ENCODE results near the gene LRRC10B.

LRRC10B gene

DNA sequence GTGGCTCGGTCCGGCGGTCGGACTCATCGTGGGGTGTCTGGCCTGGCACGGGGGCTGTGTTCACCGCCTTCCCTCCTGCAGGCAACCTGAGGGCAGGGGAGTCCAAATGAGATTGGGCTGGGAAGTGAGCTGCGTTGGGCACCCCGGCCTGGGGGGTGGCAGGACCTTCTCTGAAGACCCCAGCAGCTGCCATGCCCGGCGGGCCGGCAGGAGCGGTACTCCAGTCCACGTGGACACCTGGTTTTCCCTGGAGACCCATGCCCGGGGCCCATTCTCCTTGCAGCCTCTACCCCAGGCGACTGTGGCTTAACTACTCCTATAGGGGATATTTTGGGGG lies 24.5 kb downstream of the LRRC10B start:
- FAIRE-seq: no peak

DNA sequence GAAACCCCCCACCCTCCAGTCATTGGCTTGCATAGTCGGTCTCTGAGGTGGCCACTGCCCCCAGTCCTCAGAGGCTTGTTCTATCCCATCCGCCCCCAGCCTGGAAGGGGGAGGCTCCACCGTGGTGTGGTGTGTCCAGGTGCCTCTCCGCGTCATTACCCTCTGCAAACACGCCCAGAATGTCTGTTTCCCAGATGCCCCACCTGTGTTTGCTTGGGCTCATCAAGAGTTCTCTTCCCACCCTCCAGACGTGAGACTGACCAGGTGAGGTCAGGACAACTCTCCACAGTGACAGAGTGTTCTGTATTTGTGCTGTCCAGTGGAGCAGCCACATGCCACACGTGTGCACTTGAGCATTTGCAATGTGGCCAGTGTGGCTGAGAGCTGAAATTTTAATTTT lies 24.9 kb downstream of the LRRC10B start:
- no peak for FAIRE-seq

DNA sequence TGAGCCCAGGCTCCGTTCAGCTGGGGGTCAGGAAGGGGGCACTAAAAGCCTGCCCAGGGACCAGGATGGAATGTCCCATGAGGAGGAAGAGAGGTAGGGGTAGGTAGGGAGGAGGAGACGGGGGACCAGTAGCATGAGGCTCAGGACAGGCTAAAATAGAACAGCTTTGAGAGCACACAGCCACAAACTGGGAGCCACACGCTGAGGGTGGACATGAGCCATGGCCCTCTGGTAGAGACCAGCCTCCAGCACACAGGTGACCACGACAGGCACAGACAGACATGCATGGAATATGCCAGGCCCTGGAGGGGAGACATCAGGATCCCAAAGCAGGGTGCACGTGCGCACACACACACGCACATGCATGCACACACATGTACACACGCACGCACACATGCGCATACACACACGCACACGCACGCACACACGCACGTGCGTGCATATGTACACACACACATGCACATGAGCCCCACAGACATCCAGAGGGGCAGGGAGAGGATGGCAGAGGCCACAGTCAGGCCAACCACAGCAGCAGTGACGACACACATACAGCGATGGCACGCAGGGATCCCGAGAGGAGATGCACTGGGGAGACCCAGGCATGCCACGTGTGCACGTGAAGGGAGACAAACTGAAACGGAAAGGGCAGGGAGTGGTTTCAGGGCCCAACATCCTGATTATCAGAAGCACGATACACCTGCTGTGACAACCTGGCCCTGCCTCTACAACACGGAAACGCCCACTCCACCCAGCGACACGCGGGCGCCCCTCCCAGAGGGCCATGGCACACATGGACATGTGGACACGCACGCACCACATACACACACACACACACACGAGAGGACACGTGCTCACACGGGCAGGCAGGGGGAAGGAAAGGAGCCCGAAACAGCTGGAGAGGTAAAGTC lies 25.7 kb downstream of the LRRC10B start:
- no peak for FAIRE-seq

DNA sequence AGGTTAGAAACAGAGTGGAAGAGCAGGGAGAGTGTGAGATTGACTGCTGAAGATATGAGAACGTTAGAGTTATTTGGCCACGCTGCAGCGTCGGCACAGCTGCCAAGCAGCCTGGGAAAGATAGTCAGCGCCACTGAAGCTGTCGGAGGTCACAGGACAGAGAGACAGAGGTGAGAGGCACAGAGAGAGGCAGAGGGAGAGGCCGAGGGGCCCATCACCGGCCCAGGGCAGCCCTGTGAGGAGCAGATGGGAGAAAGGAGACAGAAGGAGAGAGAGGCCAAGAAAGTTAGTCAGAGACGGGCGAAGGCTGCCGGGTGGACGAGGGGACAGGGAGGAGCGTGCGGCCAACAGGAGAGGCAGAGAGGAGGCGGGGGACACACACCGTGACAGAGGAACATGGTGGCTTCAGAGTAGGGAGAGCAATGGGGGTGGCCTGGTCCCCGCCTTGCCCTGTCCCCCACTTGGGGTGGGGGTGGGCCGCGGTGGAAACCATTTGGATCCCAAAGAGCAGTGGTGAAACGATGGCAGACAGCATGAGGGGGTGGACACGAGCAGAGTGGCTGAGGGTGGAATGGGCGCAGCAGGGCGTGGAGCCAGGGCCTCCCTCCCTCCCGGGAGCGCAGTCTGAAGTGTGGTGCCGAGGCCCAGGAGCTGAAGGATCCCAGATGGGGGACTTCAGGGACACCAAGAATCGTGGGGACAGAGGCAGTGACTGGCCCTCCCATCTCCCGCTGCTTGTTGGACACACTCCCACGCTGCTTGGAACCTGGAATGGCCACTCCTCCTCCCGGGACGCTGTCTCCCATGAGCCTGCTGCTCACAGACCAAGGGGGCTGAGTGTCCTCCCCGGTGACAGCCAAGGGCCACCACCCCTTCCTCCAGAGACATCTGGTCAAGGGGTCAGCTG lies 26.6 kb downstream of the LRRC10B start:
- FAIRE-seq: no peak

DNA sequence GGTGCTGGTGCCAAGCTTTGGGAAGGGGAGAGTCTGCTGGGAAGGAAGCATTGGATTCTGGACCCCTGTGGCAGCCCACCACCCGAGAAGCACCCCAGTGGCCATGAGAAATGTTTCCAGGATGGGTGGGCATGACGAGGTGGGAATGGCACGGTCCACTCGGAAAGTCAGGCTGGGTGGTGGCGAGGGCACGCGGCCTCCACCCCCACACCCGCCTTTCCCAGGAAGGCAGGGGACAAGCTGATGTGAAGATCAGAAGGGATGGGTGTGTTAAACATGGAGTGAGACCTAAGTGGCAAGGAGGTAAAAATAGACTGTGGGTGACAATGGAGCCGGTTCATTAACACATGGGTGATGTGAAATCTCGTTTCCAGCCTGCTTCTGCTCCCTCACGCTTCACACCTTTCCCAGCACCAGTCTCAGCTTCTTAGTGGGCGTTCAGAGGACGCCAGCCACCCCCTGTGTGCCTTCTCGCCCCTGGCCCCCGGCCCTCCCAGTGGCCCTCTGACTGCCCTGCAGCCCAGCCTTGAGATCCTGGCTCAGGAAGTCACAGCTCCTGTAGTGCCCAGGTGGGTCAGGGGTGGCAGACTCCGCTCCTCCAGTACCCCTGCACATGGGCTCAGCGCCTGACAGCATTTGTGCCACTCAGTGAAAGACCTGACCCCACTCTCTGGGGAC lies 27.6 kb downstream of the LRRC10B start:
- FAIRE-seq: no peak

DNA sequence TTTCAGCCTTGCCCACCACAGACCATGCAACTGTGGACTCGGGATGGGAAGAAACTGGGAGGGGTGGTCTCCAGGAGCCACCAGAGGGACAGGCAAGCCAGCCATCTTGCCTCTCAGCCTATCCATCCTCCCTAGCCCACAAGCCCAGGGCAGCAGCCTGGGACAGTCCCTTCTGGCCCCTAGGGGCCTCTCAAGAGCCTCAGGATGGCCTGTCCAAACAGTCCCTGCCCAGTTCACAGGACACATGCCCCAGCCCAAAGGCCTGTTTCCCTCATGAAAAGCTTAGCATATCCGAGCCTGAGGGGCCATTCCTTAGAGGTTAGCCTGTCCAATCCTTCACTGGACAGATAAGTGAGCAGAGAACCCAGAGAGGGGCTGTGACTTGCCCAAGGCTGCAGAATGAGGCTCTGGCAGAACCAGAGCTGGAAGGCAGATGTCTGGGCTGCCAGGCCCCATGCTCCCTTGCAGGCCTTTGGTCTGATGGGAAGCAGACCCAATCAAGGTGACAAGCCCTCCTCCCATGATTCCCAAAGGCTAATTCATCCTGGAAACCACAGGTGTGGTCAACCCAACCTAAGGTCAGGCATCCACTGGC lies 28.2 kb downstream of the LRRC10B start:
- no peak for FAIRE-seq

DNA sequence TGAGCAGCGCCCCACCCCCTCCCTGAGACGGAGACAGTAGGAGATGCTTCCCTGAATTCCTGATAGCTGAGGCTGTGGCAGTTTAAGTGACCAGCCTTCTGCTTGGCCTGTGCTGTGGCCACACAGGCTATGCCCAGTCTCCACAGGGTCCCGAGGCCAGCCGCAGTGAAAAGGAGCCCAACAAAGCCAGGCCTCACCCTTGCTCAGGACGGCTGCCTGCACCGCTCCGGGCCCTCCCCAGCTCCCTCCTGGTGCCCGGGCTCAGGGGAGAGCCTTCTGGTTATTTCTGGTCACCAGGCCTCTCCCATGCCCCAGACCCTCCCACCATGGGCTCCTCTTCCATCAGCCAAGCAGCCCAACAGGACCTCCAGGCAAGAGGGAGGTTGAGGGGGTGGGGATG lies 28.8 kb downstream of the LRRC10B start:
- FAIRE-seq: no peak

DNA sequence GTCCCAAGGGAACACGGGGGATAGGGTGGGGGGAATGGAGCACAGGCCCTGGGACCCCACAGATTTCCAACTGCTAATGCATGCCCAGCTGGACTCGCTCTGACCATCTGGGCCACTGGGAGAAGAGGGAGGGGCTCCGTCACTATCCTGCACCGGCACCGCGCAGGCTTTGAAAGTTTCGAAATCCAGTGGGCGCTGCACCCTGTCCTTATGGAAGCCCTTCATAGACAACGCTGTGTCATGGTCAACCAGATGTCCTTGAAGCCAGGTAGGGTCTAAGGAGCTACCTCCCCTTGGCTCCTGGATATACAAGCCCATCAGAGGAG lies 30.1 kb downstream of the LRRC10B start:
- FAIRE-seq: no peak

DNA sequence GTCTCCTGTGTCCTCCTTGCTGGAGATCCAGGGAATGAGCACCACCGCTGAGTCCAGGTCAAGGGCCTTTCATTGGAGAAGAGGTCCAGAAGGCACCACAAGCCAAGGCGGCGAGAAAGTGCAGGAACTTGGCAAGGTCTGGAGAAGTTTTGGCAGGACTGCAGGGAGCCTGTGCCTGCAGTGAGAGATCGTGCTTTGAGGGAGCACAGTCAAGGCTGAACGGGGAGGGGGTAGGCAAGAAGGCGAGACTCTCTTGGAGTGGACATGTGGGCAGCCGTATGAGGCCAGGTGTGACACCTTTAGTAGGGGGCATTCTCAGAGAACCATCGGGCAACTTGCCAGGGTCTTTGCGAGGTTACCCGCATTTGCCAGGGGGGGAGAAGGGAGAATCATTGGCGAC lies 30.5 kb downstream of the LRRC10B start:
- FAIRE-seq: no peak

DNA sequence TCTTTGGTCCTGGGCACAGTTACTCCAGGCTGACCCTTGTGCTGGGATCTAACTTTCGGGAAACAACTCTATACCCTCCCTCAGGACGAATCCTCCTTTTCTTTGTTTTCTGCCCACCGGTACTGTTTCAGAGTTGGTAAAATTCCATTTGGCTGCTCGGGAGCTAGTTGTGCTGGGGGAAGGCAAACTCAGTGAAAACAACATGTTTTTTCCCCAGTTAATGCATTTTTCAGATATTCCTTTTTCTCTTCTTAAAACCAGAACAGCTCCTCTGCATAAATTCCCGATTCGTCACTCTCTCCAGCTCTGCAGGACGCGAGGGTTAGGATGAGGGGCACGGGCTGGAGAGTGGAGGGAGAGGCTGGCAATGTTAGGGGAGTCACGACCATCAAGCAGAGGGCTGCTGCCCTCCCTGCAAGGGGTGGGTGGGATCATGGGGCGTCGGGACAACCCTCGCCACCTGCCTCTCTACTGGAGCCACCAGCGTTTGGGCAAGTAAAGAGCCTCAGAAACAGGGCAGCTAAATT lies 31.3 kb downstream of the LRRC10B start:
- FAIRE-seq: no peak

DNA sequence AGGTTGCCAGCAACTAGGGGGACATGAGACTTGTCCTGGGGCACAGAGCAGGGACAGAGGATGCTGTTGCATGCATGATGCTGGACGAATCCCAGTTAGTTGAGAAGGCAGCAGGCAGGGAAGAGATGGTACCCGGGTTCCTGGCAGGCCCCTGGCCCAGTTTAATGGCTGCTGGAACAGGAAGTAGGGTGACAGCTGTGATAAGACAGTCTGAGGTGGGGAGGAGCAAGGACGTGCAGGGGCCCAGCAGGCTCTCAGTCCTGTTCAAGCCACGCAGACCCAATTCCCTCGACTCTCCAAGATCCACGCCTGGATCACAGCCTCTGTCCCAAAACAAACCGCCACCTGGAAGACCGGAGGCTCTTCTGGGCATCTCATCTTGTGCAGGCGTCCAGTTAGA lies 32.0 kb downstream of the LRRC10B start:
- FAIRE-seq: no peak

DNA sequence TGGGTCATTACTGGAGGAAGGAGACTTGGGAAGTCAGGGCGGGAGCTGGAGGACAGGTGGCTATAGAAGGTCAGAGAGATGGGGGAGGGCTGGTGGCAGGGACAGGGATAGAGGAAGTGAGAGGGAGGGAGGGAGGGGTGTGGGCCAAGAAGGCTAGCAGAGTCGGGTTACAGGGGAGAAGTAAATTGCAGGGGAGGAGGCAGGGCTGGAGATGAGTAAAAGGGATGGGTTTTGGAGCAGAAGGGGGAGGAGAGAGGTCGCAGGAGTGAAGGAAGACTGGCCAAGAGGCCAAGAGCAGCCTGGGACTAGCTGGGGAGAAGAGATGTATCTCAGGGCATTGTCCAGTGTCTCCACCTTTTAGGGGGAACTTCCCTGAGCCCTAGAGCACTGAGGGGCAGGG lies 33.0 kb downstream of the LRRC10B start:
- FAIRE-seq: no peak

DNA sequence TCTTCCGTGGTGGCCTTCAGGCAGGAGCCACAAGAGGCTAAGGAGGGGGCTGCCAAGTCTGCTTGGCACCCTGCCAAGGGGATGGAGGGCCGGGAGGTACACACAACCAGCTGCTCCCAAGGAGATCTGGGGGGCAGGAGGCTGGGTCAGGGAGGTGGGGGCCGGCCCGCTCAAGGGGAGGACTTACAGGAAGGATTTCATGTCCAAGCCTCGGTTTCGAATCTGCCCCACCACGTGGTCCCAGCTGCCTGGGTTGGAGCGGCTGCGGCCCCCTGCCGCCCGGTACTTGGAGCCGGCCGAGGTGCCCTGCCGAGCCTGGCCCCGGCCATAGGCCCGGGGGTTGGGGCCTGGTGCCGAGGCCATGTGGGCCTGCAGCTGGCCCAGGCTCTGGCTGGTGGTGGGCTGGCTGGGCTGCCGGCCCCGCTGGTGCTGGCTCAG lies 33.5 kb downstream of the LRRC10B start:
- FAIRE-seq: no peak

DNA sequence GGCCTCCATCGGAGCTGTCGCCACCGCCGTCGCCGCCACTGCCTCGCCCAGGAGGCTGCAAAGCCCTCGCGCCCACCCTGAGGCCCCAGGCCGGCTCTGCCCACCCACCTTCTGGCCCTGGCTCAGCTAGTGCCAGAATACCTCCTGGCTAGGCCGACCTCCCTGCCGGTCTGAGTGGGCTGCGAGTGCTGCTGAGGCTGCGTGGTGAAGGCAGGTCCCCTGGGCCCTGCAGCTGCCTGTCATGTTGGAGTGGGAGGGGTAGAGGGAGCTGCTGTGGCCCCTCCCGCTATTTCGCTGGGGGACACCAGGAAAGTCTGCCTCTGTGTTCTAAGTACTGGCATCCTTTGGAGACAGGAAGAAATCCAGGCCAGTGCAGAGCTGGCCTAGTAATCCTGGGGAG lies 34.2 kb downstream of the LRRC10B start:
- no peak for FAIRE-seq

DNA sequence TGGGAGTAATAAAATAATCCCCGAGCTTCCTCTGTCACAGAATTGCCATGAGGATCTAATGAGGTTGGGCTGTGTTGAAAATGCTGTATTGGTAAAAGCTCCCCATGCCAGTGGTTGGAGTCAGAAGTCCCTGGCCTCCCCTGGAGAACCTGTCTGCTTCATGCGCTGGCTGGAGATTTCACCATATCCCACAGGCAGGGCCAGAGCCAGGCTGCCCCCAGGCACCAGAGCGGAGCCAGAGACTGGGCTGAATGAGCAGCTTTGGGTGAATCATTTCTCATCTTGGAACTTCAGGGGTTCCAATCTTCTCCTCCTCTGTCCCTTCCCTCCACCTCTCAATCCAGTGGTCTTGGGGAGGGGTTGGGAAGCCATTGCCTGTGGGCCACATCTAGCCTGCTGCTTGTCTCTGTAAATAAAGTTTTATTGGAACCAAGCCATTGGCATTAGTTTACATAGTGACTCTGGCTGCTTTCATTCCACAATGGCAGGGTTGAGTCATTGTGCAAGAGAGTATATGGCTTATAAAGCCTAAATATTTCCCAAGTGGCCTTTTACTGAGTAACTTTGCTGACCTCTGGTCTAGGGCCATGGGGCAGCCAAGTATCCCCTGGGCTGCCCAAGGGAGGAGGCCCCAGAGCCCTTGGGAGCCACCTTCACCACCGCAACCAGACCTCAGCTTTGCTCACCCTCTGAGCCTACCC lies 35.2 kb downstream of the LRRC10B start:
- FAIRE-seq: no peak

DNA sequence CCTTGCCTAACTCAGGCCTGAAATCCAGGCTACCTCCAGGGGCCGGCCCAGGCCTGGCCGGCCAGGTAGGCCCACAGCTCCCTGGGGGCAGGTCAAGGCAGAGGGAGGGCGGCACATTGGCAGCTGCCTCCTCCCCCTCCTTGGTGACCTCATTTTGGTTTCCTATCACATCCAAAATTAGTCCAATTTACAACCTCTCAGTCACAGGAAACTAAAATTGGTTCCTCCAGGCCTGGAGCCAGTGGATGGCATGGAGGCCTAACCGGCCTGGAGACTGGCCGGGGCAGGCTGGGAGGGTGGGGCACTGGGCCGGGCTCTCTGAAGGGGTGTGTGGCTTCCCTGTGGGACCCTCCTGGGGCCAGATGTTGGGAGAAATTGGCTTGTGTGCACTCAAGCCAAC lies 35.9 kb downstream of the LRRC10B start:
- FAIRE-seq: no peak

DNA sequence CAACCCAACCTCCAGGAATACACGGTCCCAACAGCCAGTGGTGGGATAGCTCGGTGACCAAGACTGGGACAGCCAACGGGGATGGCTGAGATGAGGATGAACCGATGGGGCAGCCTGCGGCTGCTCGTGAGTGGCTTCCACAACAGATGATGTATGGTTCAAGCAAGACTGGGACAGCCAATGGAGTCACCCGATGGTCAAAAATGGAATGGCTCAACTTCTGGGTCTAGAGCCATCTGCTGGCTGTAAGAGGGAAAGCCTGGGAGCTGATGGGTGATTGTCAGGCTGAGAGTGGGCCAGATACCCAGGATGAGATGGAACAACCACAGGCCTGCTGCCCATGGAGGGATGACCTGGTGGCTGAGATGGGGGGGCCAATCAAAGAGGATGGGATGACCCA lies 36.8 kb downstream of the LRRC10B start:
- FAIRE-seq: no peak

DNA sequence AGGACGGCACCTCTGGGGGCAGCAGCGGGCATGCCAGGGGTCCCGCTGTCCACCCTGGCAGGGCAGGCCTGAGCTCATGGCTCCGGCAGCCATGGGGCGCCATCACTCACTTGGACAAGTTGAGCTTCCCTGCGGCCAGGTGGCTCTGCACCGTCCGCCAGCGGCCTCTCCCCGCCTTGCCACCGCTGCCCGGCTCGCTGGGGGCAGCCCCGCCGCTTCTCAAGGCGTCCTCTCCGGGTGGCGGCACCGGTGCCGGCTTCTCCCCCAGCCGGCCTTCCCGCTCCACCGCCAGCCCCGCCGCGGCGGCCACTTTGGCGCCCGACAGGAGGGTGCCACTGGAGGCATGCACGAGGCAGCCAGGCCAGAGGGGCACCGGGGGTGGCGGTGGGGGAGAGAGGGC lies 37.4 kb downstream of the LRRC10B start:
- no peak for FAIRE-seq

DNA sequence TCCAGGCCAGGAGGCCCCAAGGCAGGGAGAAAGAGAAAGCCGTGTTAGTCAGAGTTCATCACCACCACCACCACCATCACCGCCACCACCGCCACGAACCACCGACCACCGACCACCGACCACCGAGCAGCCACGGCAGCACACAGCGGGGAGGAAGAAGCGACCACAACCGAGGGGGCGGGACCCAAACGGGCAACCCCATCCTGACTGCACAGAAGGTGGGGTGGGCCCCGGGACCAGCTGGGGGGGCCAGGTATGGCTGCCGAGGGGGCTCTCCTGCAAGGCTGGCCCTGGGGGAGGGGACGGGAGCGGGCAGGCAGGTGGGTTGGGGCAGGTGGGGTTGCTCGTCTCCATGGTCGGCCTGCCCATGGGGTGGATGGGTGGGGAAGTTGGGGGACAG lies 38.1 kb downstream of the LRRC10B start:
- no peak for FAIRE-seq

DNA sequence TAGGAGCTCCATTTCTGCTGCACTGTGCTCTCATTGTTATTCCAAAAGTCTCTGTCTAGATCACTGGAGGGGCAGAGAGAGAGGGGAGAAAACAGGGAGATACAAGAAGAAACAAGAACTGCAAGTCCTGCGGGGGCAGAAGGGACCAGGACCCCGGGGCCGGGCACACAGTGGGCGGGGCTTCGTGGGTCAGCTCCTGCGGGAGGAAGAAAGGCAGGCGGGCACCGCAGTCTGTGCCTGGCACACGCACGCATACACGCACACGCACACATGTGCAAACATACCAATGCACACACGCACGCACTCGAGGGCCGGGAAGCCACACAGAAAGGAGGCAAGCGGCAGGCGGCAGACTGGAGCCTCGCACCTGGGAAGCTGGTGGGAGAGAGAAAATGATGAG lies 38.7 kb downstream of the LRRC10B start:
- no peak for FAIRE-seq

DNA sequence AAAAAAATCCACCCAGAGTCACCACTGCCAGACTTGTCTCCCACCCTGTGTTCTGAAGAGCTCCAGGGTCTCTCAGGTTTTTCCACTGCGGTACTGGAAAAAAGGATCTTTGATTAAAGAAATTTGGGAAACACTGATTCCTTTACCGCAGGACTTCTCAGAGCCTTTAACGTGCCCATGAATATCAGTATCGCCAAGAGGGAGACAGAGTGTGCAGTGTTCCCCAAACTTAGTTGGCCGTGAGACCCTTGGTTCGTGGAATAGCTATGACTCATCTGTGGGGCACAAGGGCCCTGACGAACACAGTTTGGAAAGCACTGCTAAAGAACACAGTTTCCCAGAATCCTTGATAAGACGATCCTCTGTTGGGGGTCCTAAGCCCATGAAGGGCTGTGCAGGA lies 40.6 kb downstream of the LRRC10B start:
- FAIRE-seq: no peak

All from TTC549 (cell line).